Thyroid gland (tissue), 4 donors: ENCODE results near the gene HDAC8. TPM values are rescaled to one million over a fixed set of nuclear protein-coding genes. Genes with fewer than 3 reads are reported as not detected.

Experiments
- DNase-seq, 2 donors: peaks; one replicate each; pipeline ENCODE4 v3.0.0-alpha.2; 2019
- H3K27ac ChIP-seq, 3 donors: fragments of 200-600 bp; sonication (generic); 1 replicate in 2 of 3; 2 replicates in 1 of 3; pipeline ENCODE4 v1.5.1; 2016 to 2019; ENCODE audit warnings: mild to moderate bottlenecking in 1 of 3, moderate library complexity in 1 of 3
- H3K27me3 ChIP-seq: fragments of 200-600 bp; sonication (generic); one replicate; pipeline ENCODE4 v1.5.1; 2019
- H3K36me3 ChIP-seq, 2 donors: fragments of 200-600 bp; sonication (generic); one replicate each; pipeline ENCODE4 v1.5.1; 2016 to 2019
- H3K4me1 ChIP-seq, 2 donors: fragments of 200-600 bp; sonication (generic); one replicate each; pipeline ENCODE4 v1.5.1; 2017 to 2019
- H3K4me3 ChIP-seq, 3 donors: fragments of 200-600 bp; sonication (generic); replicated peaks in 1 of 3; 1 replicate in 2 of 3; 2 replicates in 1 of 3; pipeline ENCODE4 v1.5.1; 2016; ENCODE audit warnings: mild to moderate bottlenecking in 1 of 3
- H3K9me3 ChIP-seq: fragments of 200-600 bp; sonication (generic); one replicate; pipeline ENCODE4 v1.5.1; 2017
- CTCF ChIP-seq, 6 experiments: fragments of 200-600 bp in 3 of 6; fragments of 450-650 bp in 3 of 6; sonication (generic) in 3 of 6; IDR thresholded peaks; one replicate each; pipeline ENCODE4 v1.5.1; 2016 to 2019; ENCODE audit warnings: antibody characterized with exemption in 6 of 6, mild to moderate bottlenecking in 2 of 6, inconsistent platforms in 1 of 6, moderate library complexity in 1 of 6
- POLR2A ChIP-seq, 2 donors: fragments of 450-650 bp; IDR thresholded peaks; one replicate each; pipeline ENCODE4 v1.6.1; 2017; ENCODE audit warnings: antibody characterized with exemption in 2 of 2, mild to moderate bottlenecking in 2 of 2, moderate library complexity in 1 of 2
- WGBS, 2 donors: methylation state at CpG; one replicate each; pipeline ENCODE4 v1.1.5; 2017; 5-methylcytosine and 5-hydroxymethylcytosine counted together
- intact Hi-C: fragments of 100-400 bp; cut with DNase I; formaldehyde crosslinking; loops from one replicate; pipeline ENCODE4 v1.15.1; 2023
- total RNA-seq, 4 donors: library from RNA; depleted of rRNA; stranded (reverse); fragments of >200 nt; gene quantifications; one replicate each; pipeline ENCODE4 v1.2.3, GENCODE V29; 2016

HDAC8 gene
- total RNA-seq, 4 donors from 2014 or later = 46.5 to 74.9 (median 55.4) TPM

- DNase-seq = no peak
- Histone ChIP-seq H3K4me1 (no peaks in the 10 kb centered on the region), H3K27me3 (no peaks in the 10 kb centered on the region), H3K9me3 (no peaks in the 10 kb centered on the region), H3K27ac (no peak overlapping the region), H3K4me3 (no peak overlapping the region), H3K36me3 (no peaks in the 10 kb centered on the region)
- no peak for TF ChIP-seq POLR2A (IDR thresholded peaks at IDR 0.05)
- TF ChIP-seq CTCF (IDR thresholded peaks at IDR 0.05) = no peak
- 95 to 98% methylated on average over 5 of the region's 5 CpGs for WGBS, 2 donors
- intact Hi-C loops = no loop called here
Measured at GRCh38 chrX:72348247-72348979, 224.2 kb downstream of the HDAC8 start.

GRCh38 chrX:72347366-72347765 lies 225.3 kb downstream of the HDAC8 start:
- no peaks in the 10 kb centered on the region for H3K9me3 ChIP-seq
- intact Hi-C loops = no loop called here
- DNase-seq = no peak
- H3K4me1 ChIP-seq = no peaks in the 10 kb centered on the region
- H3K4me3 ChIP-seq = no peak overlapping the region
- no peaks in the 10 kb centered on the region for H3K27me3 ChIP-seq
- 58 to 61% methylated on average over 2 of the region's 2 CpGs for WGBS, 2 donors
- H3K27ac ChIP-seq = no peak overlapping the region
- TF ChIP-seq POLR2A (IDR thresholded peaks at IDR 0.05) (no peak), CTCF (IDR thresholded peaks at IDR 0.05) (no peak)
- no peaks in the 10 kb centered on the region for H3K36me3 ChIP-seq

- no peak for DNase-seq
Measured at GRCh38 chrX:72346302-72346949, 226.2 kb downstream of the HDAC8 start.

GRCh38 chrX:72340626-72341025 lies 232.0 kb downstream of the HDAC8 start:
- Histone ChIP-seq H3K27ac (no peak overlapping the region), H3K27me3 (no peaks in the 10 kb centered on the region), H3K36me3 (no peaks in the 10 kb centered on the region), H3K4me3 (no peak overlapping the region), H3K4me1 (no peaks in the 10 kb centered on the region), H3K9me3 (no peaks in the 10 kb centered on the region)
- 82 to 83% methylated on average over 1 to 2 of the region's 2 CpGs for WGBS, 2 donors
- TF ChIP-seq POLR2A (IDR thresholded peaks at IDR 0.05) (no peak), CTCF (IDR thresholded peaks at IDR 0.05) (no peak)
- DNase-seq = no peak
- intact Hi-C loops = no loop called here

More at GRCh38 chrX:72346302-72346949, 226.2 kb downstream of the HDAC8 start:
- H3K27ac ChIP-seq = no peak overlapping the region
- no peaks in the 10 kb centered on the region for H3K36me3 ChIP-seq
- H3K9me3 ChIP-seq = no peaks in the 10 kb centered on the region
- WGBS, 2 donors = 97 to 99% methylated on average over 4 to 6 of the region's 6 CpGs
- H3K4me1 ChIP-seq = no peaks in the 10 kb centered on the region
- intact Hi-C loops = no loop called here
- no peak for TF ChIP-seq CTCF (IDR thresholded peaks at IDR 0.05)
- no peak for TF ChIP-seq POLR2A (IDR thresholded peaks at IDR 0.05)
- H3K27me3 ChIP-seq = no peaks in the 10 kb centered on the region
- no peak overlapping the region for H3K4me3 ChIP-seq

GRCh38 chrX:72340041-72340440 lies 232.6 kb downstream of the HDAC8 start:
- no peak for TF ChIP-seq CTCF (IDR thresholded peaks at IDR 0.05)
- TF ChIP-seq POLR2A (IDR thresholded peaks at IDR 0.05) = no peak
- WGBS, 2 donors = 87 to 93% methylated on average over 3 to 5 of the region's 7 CpGs
- Histone ChIP-seq H3K36me3 (no peaks in the 10 kb centered on the region), H3K27ac (no peak overlapping the region), H3K9me3 (no peaks in the 10 kb centered on the region), H3K4me1 (no peaks in the 10 kb centered on the region), H3K27me3 (no peaks in the 10 kb centered on the region), H3K4me3 (no peak overlapping the region)
- DNase-seq = no peak
- intact Hi-C loops = no loop called here
